ENCODE measurements around the gene MTNR1B. TPM values are rescaled to one million over a fixed set of nuclear protein-coding genes. Genes with fewer than 3 reads are reported as not detected.

MTNR1B gene
- not detected for total RNA-seq
- long read RNA-seq, result 0 reads

- intact Hi-C loops (cut with micrococcal nuclease), result no loop called here
- no peak for DNase-seq
- no peak for ATAC-seq
Measured at GRCh38 chr11:92969634-92970347, at the start of gene MTNR1B. Gene MTNR1B (plus strand): TSS chr11:92969651. CDS start chr11:92969726, 75 bp downstream.

DNA sequence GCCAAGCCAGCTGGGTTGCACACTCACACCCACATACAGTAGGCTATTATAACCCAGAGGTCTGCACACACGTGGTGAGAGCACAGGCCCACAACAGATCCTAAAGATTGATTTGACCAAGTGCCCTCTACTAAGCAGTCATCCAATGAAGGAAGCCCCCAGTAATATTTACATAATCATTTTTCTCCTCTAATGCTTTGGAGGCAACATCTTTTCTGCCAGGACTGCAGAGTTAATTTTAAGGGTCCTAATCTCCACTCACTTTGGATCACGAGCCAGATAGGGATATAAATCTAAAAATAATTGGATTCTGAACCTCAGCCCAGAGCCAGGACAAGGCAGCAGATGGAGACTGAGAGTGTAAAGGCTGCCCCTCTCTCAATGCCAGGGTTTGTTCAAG lies 49.1 kb upstream of the MTNR1B start:
- DNase-seq, result no peak
- intact Hi-C loops (cut with micrococcal nuclease), result no loop called here
- no peak for ATAC-seq

- no peak for DNase-seq
- intact Hi-C loops (cut with micrococcal nuclease), result no loop called here
- ATAC-seq, result no peak
Measured at GRCh38 chr11:92922731-92923130, 46.7 kb upstream of the MTNR1B start.

DNA sequence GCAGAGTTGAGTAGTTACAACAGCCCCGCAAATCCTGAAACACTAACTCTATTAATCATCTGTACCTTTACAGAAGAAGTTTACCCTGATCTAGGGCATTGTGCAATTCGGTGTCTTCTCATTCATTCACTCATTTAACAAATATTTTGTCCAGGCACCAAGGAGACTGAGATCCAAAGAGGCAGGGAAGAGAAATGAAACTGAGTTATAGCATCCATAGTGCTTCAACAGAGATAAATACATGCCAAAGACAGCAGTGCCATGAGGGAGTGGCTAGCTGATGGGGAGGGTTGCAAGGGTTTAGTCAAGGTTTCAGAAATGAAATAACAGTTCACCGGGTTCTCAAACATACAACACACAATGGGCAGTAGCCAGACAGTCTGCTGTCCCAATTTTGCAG lies 40.2 kb upstream of the MTNR1B start:
- intact Hi-C loops (cut with micrococcal nuclease), result no loop called here

DNA sequence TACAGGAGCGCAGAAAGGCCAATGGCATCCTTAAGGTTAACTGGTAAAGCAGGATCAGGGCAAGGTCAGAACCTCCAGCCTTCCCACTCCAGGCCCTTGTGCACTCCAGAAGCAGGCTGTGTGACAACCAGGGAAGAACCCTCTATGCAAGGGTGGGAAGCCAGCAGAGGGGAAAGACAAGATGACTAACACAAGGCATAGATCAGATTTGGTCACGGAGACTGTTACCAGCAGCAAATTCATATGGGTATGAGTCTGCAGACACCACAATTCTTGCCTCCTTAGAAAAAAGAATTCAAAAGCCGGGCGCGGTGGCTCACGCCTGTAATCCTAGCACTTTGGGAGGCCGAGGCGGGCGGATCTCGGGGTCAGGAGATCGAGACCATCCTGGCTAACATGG lies 39.8 kb upstream of the MTNR1B start:
- intact Hi-C loops (cut with micrococcal nuclease), result no loop called here
- DNase-seq, result no peak
- no peak for ATAC-seq

More for the DNA sequence above, 40.2 kb upstream of the MTNR1B start:
- DNase-seq, result no peak
- no peak for ATAC-seq

DNA sequence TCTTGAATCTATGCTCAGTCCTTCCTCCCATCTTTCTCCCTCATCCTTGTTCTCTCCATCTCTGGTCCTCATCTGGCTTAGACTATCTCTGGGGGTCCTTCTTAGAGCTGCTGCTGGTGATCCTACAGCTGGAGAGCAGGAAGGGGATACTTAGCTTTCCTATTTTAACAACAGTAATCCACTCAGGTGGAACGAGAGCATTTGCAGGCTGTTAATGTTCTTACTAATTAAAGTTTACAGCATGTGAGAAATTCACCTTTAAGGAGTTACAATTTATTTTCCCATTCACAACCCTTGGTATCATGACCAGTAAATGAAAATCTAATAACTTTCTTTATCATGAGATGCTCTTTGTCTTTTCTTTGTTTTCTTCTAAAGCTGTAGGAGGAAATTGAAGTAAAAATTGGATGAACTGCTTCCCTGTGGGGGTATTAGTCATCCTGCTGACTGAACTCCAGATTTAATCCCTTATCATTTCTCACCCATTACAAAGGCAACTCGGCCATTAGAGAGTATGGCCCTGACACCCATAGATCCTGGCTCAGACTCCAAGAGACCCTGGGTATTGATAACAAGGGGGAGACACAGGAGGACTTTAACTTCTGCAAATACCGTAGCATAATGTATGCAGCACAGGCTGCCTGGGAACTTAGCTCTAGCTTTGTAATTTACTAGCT lies 37.6 kb upstream of the MTNR1B start:
- ATAC-seq, result no peak
- intact Hi-C loops (cut with micrococcal nuclease), result no loop called here

GRCh38 chr11:92939305-92939704 lies 30.1 kb upstream of the MTNR1B start:
- ATAC-seq (no peak), DNase-seq (no peak)
- intact Hi-C loops (cut with micrococcal nuclease), result no loop called here

More for the DNA sequence above, 37.6 kb upstream of the MTNR1B start:
- no peak for DNase-seq

GRCh38 chr11:92941676-92942571 lies 27.5 kb upstream of the MTNR1B start:
- intact Hi-C loops (cut with micrococcal nuclease), result loop anchor here (5.0 kb wide), 1 partner anchor 285 kb away; no protein-coding TSS in a partner anchor
- ATAC-seq (no peak), DNase-seq (no peak)

DNA sequence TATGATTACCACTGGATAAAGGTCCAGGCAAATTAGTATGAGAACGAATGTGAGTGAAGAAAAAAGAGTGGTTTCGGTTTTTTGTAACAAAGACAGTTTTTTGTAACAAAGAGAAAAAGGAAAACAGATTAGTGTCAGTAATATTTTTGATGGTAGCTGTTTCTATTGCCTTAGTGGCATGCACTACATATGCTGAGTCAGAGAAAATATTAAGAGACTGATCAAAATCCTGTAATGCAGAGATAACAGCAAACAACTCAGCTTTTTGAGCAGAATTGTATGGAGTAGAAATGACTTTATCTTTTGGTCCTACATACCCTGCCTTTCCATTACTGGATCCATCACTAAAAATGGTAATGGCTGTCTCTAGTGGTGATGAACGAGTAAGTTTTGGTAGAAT lies 22.7 kb upstream of the MTNR1B start:
- DNase-seq (no peak), ATAC-seq (no peak)
- intact Hi-C loops (cut with micrococcal nuclease), result no loop called here

DNA sequence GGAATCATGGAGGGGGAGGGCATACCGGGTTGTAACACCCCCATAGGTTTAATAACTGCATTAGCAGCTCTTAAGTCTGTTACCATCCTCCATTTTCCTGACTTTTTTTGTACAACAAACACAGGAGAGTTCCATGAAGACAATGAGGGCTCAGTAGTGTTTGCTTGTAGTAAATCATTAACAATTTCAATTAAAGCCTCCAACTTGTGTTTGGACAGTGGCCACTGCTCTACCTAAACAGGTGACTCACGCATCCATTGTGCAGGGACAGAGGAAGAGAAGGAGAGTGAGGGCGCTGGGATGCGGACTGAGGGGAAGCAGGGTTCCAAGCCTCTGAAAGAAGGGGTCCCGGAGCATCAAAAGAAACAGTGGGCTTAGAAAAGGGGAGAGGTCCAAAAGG lies 21.3 kb upstream of the MTNR1B start:
- DNase-seq, result no peak
- ATAC-seq, result no peak
- intact Hi-C loops (cut with micrococcal nuclease), result no loop called here

- intact Hi-C loops (cut with micrococcal nuclease), result no loop called here
- no peak for DNase-seq
- no peak for ATAC-seq
Measured at GRCh38 chr11:92954003-92954402, 15.4 kb upstream of the MTNR1B start.

GRCh38 chr11:92955860-92956259 lies 13.6 kb upstream of the MTNR1B start:
- DNase-seq, result no peak
- intact Hi-C loops (cut with micrococcal nuclease), result no loop called here
- no peak for ATAC-seq

- intact Hi-C loops (cut with micrococcal nuclease), result no loop called here
- DNase-seq (no peak), ATAC-seq (no peak)
Measured at GRCh38 chr11:92960886-92961285, 8.6 kb upstream of the MTNR1B start.

DNA sequence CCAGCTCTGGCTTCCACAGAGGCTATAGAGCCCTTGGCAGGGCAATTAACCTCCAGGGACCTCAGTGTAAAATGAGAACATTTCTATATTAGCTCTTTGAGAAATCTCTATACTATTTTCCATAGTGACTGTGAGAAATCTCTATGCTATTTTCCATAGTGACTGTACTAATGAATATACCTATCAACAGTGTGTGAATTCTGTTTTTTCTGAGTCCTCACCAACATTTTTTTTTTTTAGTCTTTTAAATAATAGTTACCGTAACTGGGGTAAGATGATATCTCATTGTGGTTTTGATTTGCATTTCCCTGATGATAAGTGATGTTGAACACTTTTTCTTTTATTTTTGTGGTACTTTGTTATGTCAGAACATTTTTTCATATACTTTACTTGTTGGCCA lies 7.0 kb upstream of the MTNR1B start:
- ATAC-seq (no peak), DNase-seq (no peak)
- intact Hi-C loops (cut with micrococcal nuclease), result no loop called here

DNA sequence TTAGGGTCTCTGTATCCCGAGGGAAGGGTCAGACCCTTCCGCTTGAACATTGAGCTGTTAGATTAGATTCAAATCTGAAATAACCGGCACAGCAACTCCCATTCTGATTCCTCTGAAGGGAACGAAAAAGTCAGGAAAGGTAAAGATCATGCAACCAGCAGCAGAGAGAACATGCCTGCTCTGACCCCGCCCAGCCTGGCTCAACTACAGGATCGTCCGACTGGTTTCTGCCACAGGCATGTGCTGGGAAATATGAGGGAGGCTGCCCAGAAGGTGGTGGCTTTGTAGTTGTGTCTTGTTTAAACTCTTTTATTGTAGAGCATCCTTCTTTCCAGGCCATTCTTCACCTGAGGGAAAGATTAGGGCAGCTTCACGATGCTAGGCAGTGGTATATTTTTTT lies 5.0 kb upstream of the MTNR1B start:
- intact Hi-C loops (cut with micrococcal nuclease), result no loop called here
- DNase-seq, result no peak
- no peak for ATAC-seq

GRCh38 chr11:92965196-92965595 lies 4.3 kb upstream of the MTNR1B start:
- intact Hi-C loops (cut with micrococcal nuclease), result no loop called here
- DNase-seq, result no peak
- ATAC-seq, result no peak

DNA sequence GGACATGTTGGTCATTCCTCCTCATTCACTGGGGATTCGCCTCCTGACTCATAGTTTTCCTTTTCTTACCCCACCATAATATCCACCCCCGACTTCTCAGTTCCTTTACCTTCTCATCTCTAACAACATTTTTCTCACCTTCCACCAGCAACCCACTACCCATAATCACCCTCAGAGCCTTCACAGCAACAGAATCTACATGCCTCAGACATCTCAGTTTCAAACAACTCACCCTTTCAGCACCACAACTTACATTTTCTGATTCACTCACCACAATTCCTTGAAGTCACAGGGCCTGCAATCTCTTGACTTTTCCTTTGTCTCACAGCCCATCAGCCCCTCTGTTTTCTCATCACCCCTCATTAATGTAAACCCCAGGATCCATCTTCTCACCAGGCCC lies 2.3 kb upstream of the MTNR1B start:
- ATAC-seq, result no peak
- DNase-seq, result no peak
- intact Hi-C loops (cut with micrococcal nuclease), result no loop called here

GRCh38 chr11:92967867-92968266 lies 1.6 kb upstream of the MTNR1B start:
- intact Hi-C loops (cut with micrococcal nuclease), result no loop called here
- ATAC-seq (no peak), DNase-seq (no peak)

GRCh38 chr11:92969293-92969633 lies 188 bp upstream of the MTNR1B start:
- no peak for ATAC-seq
- intact Hi-C loops (cut with micrococcal nuclease), result no loop called here

DNA sequence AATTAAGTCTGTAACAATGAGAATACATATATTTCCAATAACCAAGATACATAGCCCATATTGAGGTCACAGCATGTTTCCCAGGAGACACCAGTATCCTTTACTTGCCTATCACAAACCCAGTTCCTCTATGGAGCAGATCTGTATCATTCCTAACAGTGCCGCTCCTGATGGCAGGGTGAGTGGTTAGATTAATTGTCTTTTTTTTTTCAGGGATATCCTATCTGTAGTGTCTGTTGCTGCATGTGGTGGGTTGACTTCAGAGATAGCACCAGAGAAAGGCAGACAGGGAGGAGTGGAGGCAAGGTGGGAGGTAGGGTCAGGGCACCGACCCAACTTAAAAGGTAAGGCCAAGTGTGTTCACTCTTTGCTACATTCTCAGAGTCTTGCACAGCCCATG lies 2.8 kb downstream of the MTNR1B start:
- DNase-seq, result no peak
- ATAC-seq, result no peak
- intact Hi-C loops (cut with micrococcal nuclease), result no loop called here

More at GRCh38 chr11:92969293-92969633, 188 bp upstream of the MTNR1B start:
- no peak for DNase-seq

Data from left ventricle myocardium superior (tissue), 1 donor.